ENCODE data around the gene TEX11.

TEX11 gene

GRCh38 chrX:70636218-70636617 is 272.3 kb downstream of the TEX11 start:
- no peak for TF ChIP-seq CTCF (conservative IDR thresholded peaks at IDR 0.05; ENCODE audit: low read depth)
- DNase-seq (ENCODE audit: low spot score): no peak
- ChIA-PET POLR2A (ENCODE audit: low non-redundant PET) (no interaction called here), CTCF (interaction anchor here (0.7 kb wide), 1 partner anchor 183 kb away, joined by 3 read pairs; no protein-coding TSS in a partner anchor)
- H3K27ac ChIP-seq: no peak overlapping the region

- no peak overlapping the region for H3K27ac ChIP-seq
- DNase-seq (ENCODE audit: low spot score): no peak
- CTCF ChIA-PET: no interaction called here
- POLR2A ChIA-PET (ENCODE audit: low non-redundant PET): no interaction called here
- no peak for TF ChIP-seq CTCF (conservative IDR thresholded peaks at IDR 0.05; ENCODE audit: low read depth)
These were observed 272.8 kb downstream of the TEX11 start for GRCh38 chrX:70635669-70636068.

GRCh38 chrX:70635227-70635626 is 273.3 kb downstream of the TEX11 start:
- ChIA-PET CTCF (no interaction called here), POLR2A (ENCODE audit: low non-redundant PET) (no interaction called here)
- no peak overlapping the region for H3K27ac ChIP-seq
- no peak for TF ChIP-seq CTCF (conservative IDR thresholded peaks at IDR 0.05; ENCODE audit: low read depth)
- DNase-seq (ENCODE audit: low spot score): no peak

GRCh38 chrX:70621743-70622142 is 286.8 kb downstream of the TEX11 start:
- DNase-seq (ENCODE audit: low spot score): no peak
- TF ChIP-seq CTCF (conservative IDR thresholded peaks at IDR 0.05; ENCODE audit: low read depth): no peak
- CTCF ChIA-PET: no interaction called here
- H3K27ac ChIP-seq: no peak overlapping the region
- POLR2A ChIA-PET (ENCODE audit: low non-redundant PET): no interaction called here

GRCh38 chrX:70618467-70618866 is 290.0 kb downstream of the TEX11 start:
- no peak for TF ChIP-seq CTCF (conservative IDR thresholded peaks at IDR 0.05; ENCODE audit: low read depth)
- ChIA-PET CTCF (no interaction called here), POLR2A (ENCODE audit: low non-redundant PET) (no interaction called here)
- no peak overlapping the region for H3K27ac ChIP-seq
- no peak for DNase-seq (ENCODE audit: low spot score)

GRCh38 chrX:70613295-70613694 is 295.2 kb downstream of the TEX11 start:
- CTCF ChIA-PET: no interaction called here
- TF ChIP-seq CTCF (conservative IDR thresholded peaks at IDR 0.05; ENCODE audit: low read depth): no peak
- POLR2A ChIA-PET (ENCODE audit: low non-redundant PET): no interaction called here
- no peak for DNase-seq (ENCODE audit: low spot score)
- H3K27ac ChIP-seq: no peak overlapping the region

GRCh38 chrX:70605352-70605751 is 303.2 kb downstream of the TEX11 start:
- CTCF ChIA-PET: no interaction called here
- no peak for TF ChIP-seq CTCF (conservative IDR thresholded peaks at IDR 0.05; ENCODE audit: low read depth)
- POLR2A ChIA-PET (ENCODE audit: low non-redundant PET): no interaction called here
- DNase-seq (ENCODE audit: low spot score): no peak
- H3K27ac ChIP-seq: no peak overlapping the region

Measured in RWPE1 (cell line).